ENCODE data around the gene TNS3.

The TNS3 gene

GRCh38 chr7:47421456-47421855, 160.5 kb downstream of the TNS3 start:
- no peaks in the 10 kb centered on the region for H3K27me3 ChIP-seq (replicated peaks in 2 of 5; ENCODE audit: control insufficient read depth in 4 of 5, insufficient read depth in 5 of 5, low read length in 4 of 5)
- H3K4me3 ChIP-seq (ENCODE audit: control insufficient read depth in 1 of 7, extremely low read depth in 1 of 7, insufficient read depth in 4 of 7, low read depth in 2 of 7, low read length in 6 of 7): no peak overlapping the region
- H3K27ac ChIP-seq (ENCODE audit: insufficient read depth in 1 of 2, low read depth in 1 of 2, low read length in 2 of 2, poor library complexity in 1 of 2, severe bottlenecking in 2 of 2): no peak overlapping the region
- 100% methylated on average over 2 of the region's 4 CpGs for WGBS (ENCODE audit: insufficient coverage)
- peaks cover 0 to 11% (median 0%) of the 10 kb centered on the region in 4 experiments for H3K4me1 ChIP-seq (ENCODE audit: control extremely low read depth in 1 of 4, control insufficient read depth in 4 of 4, insufficient read depth in 4 of 4, low read length in 3 of 4)
- CTCF ChIA-PET: no interaction called here
- DNase-seq: no peak
- POLR2A ChIA-PET: no interaction called here
- peaks cover 0 to 10% (median 4%) of the 10 kb centered on the region in 5 experiments for H3K9me3 ChIP-seq (ENCODE audit: control extremely low read depth in 1 of 5, control insufficient read depth in 4 of 5, insufficient read depth in 2 of 5, low read depth in 1 of 5, low read length in 4 of 5)
- H3K36me3 ChIP-seq (ENCODE audit: control insufficient read depth in 4 of 4, insufficient read depth in 4 of 4, low read length in 3 of 4): peaks cover 11 to 90% (median 52%) of the 10 kb centered on the region in 4 experiments

GRCh38 chr7:47420122-47420780, 161.7 kb downstream of the TNS3 start:
- Histone ChIP-seq H3K4me1 (ENCODE audit: control extremely low read depth in 1 of 4, control insufficient read depth in 4 of 4, insufficient read depth in 4 of 4, low read length in 3 of 4) (peaks cover 0 to 11% (median 0%) of the 10 kb centered on the region in 4 experiments), H3K9me3 (ENCODE audit: control extremely low read depth in 1 of 5, control insufficient read depth in 4 of 5, insufficient read depth in 2 of 5, low read depth in 1 of 5, low read length in 4 of 5) (peaks cover 0 to 10% (median 4%) of the 10 kb centered on the region in 5 experiments), H3K27ac (ENCODE audit: insufficient read depth in 1 of 2, low read depth in 1 of 2, low read length in 2 of 2, poor library complexity in 1 of 2, severe bottlenecking in 2 of 2) (no peak overlapping the region), H3K27me3 (replicated peaks in 2 of 5; ENCODE audit: control insufficient read depth in 4 of 5, insufficient read depth in 5 of 5, low read length in 4 of 5) (no peaks in the 10 kb centered on the region), H3K4me3 (ENCODE audit: control insufficient read depth in 1 of 7, extremely low read depth in 1 of 7, insufficient read depth in 4 of 7, low read depth in 2 of 7, low read length in 6 of 7) (no peak overlapping the region), H3K36me3 (ENCODE audit: control insufficient read depth in 4 of 4, insufficient read depth in 4 of 4, low read length in 3 of 4) (peaks cover 10 to 92% (median 52%) of the 10 kb centered on the region in 4 experiments)
- WGBS (ENCODE audit: insufficient coverage): 98% methylated on average over 10 of the region's 11 CpGs
- ChIA-PET POLR2A (no interaction called here), CTCF (no interaction called here)
- no peak for DNase-seq

- peak in 2 of 3 donors; percentile 2 to 14 for DNase-seq
- Histone ChIP-seq H3K27me3 (replicated peaks in 2 of 5; ENCODE audit: control insufficient read depth in 4 of 5, insufficient read depth in 5 of 5, low read length in 4 of 5) (no peaks in the 10 kb centered on the region), H3K9me3 (ENCODE audit: control extremely low read depth in 1 of 5, control insufficient read depth in 4 of 5, insufficient read depth in 2 of 5, low read depth in 1 of 5, low read length in 4 of 5) (peaks cover 0 to 10% (median 4%) of the 10 kb centered on the region in 5 experiments), H3K4me1 (ENCODE audit: control extremely low read depth in 1 of 4, control insufficient read depth in 4 of 4, insufficient read depth in 4 of 4, low read length in 3 of 4) (peaks cover 0 to 11% (median 0%) of the 10 kb centered on the region in 4 experiments), H3K4me3 (ENCODE audit: control insufficient read depth in 1 of 7, extremely low read depth in 1 of 7, insufficient read depth in 4 of 7, low read depth in 2 of 7, low read length in 6 of 7) (no peak overlapping the region), H3K27ac (ENCODE audit: insufficient read depth in 1 of 2, low read depth in 1 of 2, low read length in 2 of 2, poor library complexity in 1 of 2, severe bottlenecking in 2 of 2) (no peak overlapping the region), H3K36me3 (ENCODE audit: control insufficient read depth in 4 of 4, insufficient read depth in 4 of 4, low read length in 3 of 4) (peaks cover 12 to 93% (median 52%) of the 10 kb centered on the region in 4 experiments)
- WGBS (ENCODE audit: insufficient coverage): no CpG with 5 or more reads among the region's 1 CpG
- CTCF ChIA-PET: interaction anchor here (1.5 kb wide), 1 partner anchor 408 kb away, joined by 4 read pairs; no protein-coding TSS in a partner anchor
- POLR2A ChIA-PET: no interaction called here
Observed at GRCh38 chr7:47419471-47419870, 162.4 kb downstream of the TNS3 start.

- Histone ChIP-seq H3K36me3 (ENCODE audit: control insufficient read depth in 4 of 4, insufficient read depth in 4 of 4, low read length in 3 of 4) (peaks cover 12 to 93% (median 52%) of the 10 kb centered on the region in 4 experiments), H3K4me1 (ENCODE audit: control extremely low read depth in 1 of 4, control insufficient read depth in 4 of 4, insufficient read depth in 4 of 4, low read length in 3 of 4) (peaks cover 0 to 11% (median 0%) of the 10 kb centered on the region in 4 experiments), H3K27ac (ENCODE audit: insufficient read depth in 1 of 2, low read depth in 1 of 2, low read length in 2 of 2, poor library complexity in 1 of 2, severe bottlenecking in 2 of 2) (no peak overlapping the region), H3K27me3 (replicated peaks in 2 of 5; ENCODE audit: control insufficient read depth in 4 of 5, insufficient read depth in 5 of 5, low read length in 4 of 5) (no peaks in the 10 kb centered on the region), H3K9me3 (ENCODE audit: control extremely low read depth in 1 of 5, control insufficient read depth in 4 of 5, insufficient read depth in 2 of 5, low read depth in 1 of 5, low read length in 4 of 5) (peaks cover 0 to 10% (median 4%) of the 10 kb centered on the region in 5 experiments), H3K4me3 (ENCODE audit: control insufficient read depth in 1 of 7, extremely low read depth in 1 of 7, insufficient read depth in 4 of 7, low read depth in 2 of 7, low read length in 6 of 7) (no peak overlapping the region)
- ChIA-PET CTCF (interaction anchor here (1.5 kb wide), 1 partner anchor 408 kb away, joined by 4 read pairs; no protein-coding TSS in a partner anchor), POLR2A (no interaction called here)
- WGBS (ENCODE audit: insufficient coverage): 94% methylated on average over 5 of the region's 5 CpGs
- DNase-seq: no peak
Observed at GRCh38 chr7:47418601-47419309, 163.2 kb downstream of the TNS3 start.

GRCh38 chr7:47416492-47417480, 165.1 kb downstream of the TNS3 start:
- DNase-seq: no peak
- Histone ChIP-seq H3K36me3 (ENCODE audit: control insufficient read depth in 4 of 4, insufficient read depth in 4 of 4, low read length in 3 of 4) (peaks cover 8 to 86% (median 40%) of the 10 kb centered on the region in 4 experiments), H3K27me3 (replicated peaks in 2 of 5; ENCODE audit: control insufficient read depth in 4 of 5, insufficient read depth in 5 of 5, low read length in 4 of 5) (no peaks in the 10 kb centered on the region), H3K4me3 (ENCODE audit: control insufficient read depth in 1 of 7, extremely low read depth in 1 of 7, insufficient read depth in 4 of 7, low read depth in 2 of 7, low read length in 6 of 7) (no peak overlapping the region), H3K27ac (ENCODE audit: insufficient read depth in 1 of 2, low read depth in 1 of 2, low read length in 2 of 2, poor library complexity in 1 of 2, severe bottlenecking in 2 of 2) (no peak overlapping the region), H3K4me1 (ENCODE audit: control extremely low read depth in 1 of 4, control insufficient read depth in 4 of 4, insufficient read depth in 4 of 4, low read length in 3 of 4) (peaks cover 0 to 6% (median 0%) of the 10 kb centered on the region in 4 experiments), H3K9me3 (ENCODE audit: control extremely low read depth in 1 of 5, control insufficient read depth in 4 of 5, insufficient read depth in 2 of 5, low read depth in 1 of 5, low read length in 4 of 5) (peaks cover 0 to 10% (median 4%) of the 10 kb centered on the region in 5 experiments)
- POLR2A ChIA-PET: no interaction called here
- CTCF ChIA-PET: interaction anchor here (0.8 kb wide), 1 partner anchor 21 kb away, joined by 4 read pairs; no protein-coding TSS in a partner anchor
- 94% methylated on average over 20 of the region's 21 CpGs for WGBS (ENCODE audit: insufficient coverage)

- no peaks in the 10 kb centered on the region for H3K27me3 ChIP-seq (replicated peaks in 2 of 5; ENCODE audit: control insufficient read depth in 4 of 5, insufficient read depth in 5 of 5, low read length in 4 of 5)
- ChIA-PET CTCF (no interaction called here), POLR2A (no interaction called here)
- peaks cover 0 to 6% (median 2%) of the 10 kb centered on the region in 5 experiments for H3K9me3 ChIP-seq (ENCODE audit: control extremely low read depth in 1 of 5, control insufficient read depth in 4 of 5, insufficient read depth in 2 of 5, low read depth in 1 of 5, low read length in 4 of 5)
- no peak overlapping the region for H3K27ac ChIP-seq (ENCODE audit: insufficient read depth in 1 of 2, low read depth in 1 of 2, low read length in 2 of 2, poor library complexity in 1 of 2, severe bottlenecking in 2 of 2)
- WGBS (ENCODE audit: insufficient coverage): 92% methylated on average over 17 of the region's 17 CpGs
- H3K36me3 ChIP-seq (ENCODE audit: control insufficient read depth in 4 of 4, insufficient read depth in 4 of 4, low read length in 3 of 4): peaks cover 5 to 86% (median 37%) of the 10 kb centered on the region in 4 experiments
- no peaks in the 10 kb centered on the region for H3K4me1 ChIP-seq (ENCODE audit: control extremely low read depth in 1 of 4, control insufficient read depth in 4 of 4, insufficient read depth in 4 of 4, low read length in 3 of 4)
- no peak for DNase-seq
- no peak overlapping the region for H3K4me3 ChIP-seq (ENCODE audit: control insufficient read depth in 1 of 7, extremely low read depth in 1 of 7, insufficient read depth in 4 of 7, low read depth in 2 of 7, low read length in 6 of 7)
Observed at GRCh38 chr7:47415318-47416212, 166.3 kb downstream of the TNS3 start.
